ENCODE measurements around the gene PLAAT4.

DNA sequence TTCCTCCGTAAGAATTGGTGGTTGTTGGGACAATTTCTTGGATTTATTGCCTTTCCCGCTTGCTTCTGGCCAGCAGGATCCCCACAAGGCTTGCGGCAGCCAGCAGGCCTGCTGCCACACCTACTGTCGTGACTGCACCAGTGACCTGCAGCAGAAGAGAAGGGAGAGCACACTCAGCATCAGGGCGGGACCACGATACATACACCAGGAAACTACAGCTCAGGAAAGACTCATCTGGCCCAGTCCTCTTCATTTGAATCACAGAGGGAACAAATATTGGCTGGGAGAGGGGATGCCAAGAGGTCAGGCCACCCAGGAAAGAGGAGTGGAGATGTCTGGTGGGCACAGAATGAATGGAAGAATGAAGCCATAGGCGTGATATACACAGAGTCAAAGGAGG, 16.3 kb downstream of the PLAAT4 start:
- no peak for TF ChIP-seq CHD2 (IDR thresholded peaks at IDR 0.05; ENCODE audit: low read length)
- TF ChIP-seq, protein P1, sequence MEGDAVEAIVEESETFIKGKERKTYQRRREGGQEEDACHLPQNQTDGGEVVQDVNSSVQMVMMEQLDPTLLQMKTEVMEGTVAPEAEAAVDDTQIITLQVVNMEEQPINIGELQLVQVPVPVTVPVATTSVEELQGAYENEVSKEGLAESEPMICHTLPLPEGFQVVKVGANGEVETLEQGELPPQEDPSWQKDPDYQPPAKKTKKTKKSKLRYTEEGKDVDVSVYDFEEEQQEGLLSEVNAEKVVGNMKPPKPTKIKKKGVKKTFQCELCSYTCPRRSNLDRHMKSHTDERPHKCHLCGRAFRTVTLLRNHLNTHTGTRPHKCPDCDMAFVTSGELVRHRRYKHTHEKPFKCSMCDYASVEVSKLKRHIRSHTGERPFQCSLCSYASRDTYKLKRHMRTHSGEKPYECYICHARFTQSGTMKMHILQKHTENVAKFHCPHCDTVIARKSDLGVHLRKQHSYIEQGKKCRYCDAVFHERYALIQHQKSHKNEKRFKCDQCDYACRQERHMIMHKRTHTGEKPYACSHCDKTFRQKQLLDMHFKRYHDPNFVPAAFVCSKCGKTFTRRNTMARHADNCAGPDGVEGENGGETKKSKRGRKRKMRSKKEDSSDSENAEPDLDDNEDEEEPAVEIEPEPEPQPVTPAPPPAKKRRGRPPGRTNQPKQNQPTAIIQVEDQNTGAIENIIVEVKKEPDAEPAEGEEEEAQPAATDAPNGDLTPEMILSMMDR (IDR thresholded peaks at IDR 0.05; ENCODE audit: control extremely low read depth in 1 of 3, insufficient read depth in 1 of 3, low read depth in 1 of 3, low read length in 3 of 3): no peak
- TF ChIP-seq POLR2AphosphoS5 (IDR thresholded peaks at IDR 0.05; ENCODE audit: low read depth, low read length): no peak
- no peak for TF ChIP-seq TBP (IDR thresholded peaks at IDR 0.05; ENCODE audit: low read depth, low read length)
- no peak for TF ChIP-seq SIRT6 (IDR thresholded peaks at IDR 0.05; ENCODE audit: low read length)
- TF ChIP-seq YY1 (IDR thresholded peaks at IDR 0.05; ENCODE audit: low read depth, low read length): no peak
- TF ChIP-seq TAF1 (IDR thresholded peaks at IDR 0.05; ENCODE audit: low read depth, low read length): no peak
- no peak for TF ChIP-seq KDM1A (IDR thresholded peaks at IDR 0.05; ENCODE audit: borderline replicate concordance, low read length)
- TF ChIP-seq EZH2 (IDR thresholded peaks at IDR 0.05; ENCODE audit: low read depth, low read length, severe bottlenecking): no peak
- TF ChIP-seq, protein P2, sequence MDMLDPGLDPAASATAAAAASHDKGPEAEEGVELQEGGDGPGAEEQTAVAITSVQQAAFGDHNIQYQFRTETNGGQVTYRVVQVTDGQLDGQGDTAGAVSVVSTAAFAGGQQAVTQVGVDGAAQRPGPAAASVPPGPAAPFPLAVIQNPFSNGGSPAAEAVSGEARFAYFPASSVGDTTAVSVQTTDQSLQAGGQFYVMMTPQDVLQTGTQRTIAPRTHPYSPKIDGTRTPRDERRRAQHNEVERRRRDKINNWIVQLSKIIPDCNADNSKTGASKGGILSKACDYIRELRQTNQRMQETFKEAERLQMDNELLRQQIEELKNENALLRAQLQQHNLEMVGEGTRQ (IDR thresholded peaks at IDR 0.05; ENCODE audit: low read length): no peak
- no peak for TF ChIP-seq ATF3 (IDR thresholded peaks at IDR 0.05; ENCODE audit: insufficient read depth, low read depth, low read length)
- no peak for TF ChIP-seq POLR2A (IDR thresholded peaks at IDR 0.05; ENCODE audit: control extremely low read depth in 1 of 2, low read depth in 2 of 2, low read length in 2 of 2)

Measured in H1 (cell line).